HG03159 (cell line): ENCODE data around the gene CYP27B1.

Source experiments
- ATAC-seq: cut with Tn5 transposase; IDR thresholded peaks from one replicate; pipeline ENCODE4 v1.9.1; 2021; ENCODE audit warnings: mild to moderate bottlenecking, moderate library complexity; ENCODE audit not compliant: unreplicated experiment

CYP27B1 gene

DNA sequence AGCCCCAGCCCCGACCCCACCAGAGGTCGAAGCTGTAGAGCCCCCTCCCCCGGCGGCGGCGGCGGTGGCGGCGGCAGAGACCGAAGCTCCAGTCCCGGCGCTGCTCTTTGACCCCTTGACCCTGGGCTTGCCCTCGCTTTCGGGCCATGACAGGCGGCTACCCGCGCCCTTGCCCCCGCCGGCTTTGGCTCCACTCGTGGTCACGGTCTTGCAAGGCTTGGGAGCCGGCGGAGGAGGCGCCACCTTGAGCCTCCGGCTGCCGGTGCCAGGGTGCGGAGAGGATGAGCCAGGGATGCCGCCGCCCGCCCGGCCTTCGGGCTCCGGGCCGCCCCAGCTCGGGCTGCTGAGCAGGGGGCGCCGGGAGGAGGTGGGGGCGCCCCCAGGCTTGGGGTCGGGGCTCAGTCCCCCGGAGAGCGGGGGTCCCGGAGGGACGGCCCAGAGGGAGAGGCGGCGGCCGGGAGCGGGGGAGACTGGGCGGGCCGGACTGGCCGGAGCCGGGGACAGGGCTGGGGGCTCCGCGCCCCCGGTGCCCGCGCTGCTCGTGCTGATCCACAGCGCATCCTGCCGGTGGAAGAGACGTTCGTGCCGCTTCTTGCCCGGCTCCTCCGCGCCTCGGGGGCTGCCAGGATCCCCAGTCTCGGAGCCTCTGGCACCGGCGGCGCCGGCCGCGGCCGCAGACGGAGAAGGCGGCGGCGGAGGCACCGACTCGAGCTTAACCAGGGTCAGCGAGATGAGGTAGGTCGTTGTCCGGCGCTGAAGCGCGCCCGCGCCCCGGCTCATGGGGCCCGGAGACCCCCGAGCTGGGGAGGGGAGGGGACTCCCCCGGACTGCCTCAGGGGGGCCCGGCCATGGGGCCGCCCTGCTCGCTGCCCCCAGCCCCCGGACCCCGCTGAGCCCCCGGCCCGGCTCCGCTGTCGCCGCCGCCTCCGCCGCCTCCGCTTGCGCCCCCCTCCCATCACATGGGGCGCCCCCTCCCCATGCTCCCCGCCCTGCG, 29.1 kb downstream of the CYP27B1 start:
- no peak for ATAC-seq

DNA sequence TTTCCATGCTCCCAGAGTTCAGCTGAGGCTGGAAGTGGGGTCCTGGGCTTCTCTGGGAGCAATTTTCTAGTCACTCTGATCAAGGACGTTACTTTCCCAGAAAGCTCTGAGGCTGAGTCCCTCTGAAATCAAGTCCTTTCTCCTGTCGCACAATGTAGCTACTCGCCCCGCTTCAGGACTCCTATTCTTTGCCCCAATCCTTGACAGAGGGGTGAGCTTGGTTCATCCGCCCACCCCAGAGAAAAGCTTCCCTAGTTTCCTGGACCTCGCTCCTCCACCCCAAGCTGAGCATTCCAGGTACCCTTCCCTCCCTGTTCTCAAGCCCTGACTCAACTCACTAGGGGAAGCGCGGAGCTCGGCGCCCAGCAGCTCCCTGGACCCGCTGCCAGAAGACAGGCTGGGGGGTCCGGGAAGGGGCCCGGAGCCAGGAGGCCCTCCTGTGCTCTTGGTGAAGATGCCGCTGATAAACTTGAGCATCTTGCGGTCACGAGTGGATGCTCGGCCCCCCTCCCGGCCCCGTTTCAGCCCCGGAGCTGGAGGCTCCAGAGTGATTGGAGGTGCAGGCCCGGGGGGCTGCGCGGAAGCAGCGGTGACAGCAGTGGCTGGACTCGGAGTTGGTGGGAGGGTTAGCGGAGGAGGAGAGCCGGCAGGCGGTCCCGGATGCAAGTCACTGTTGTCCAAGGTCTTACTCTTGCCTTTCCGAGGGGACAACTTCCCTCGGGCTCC, 30.0 kb downstream of the CYP27B1 start:
- no peak for ATAC-seq

DNA sequence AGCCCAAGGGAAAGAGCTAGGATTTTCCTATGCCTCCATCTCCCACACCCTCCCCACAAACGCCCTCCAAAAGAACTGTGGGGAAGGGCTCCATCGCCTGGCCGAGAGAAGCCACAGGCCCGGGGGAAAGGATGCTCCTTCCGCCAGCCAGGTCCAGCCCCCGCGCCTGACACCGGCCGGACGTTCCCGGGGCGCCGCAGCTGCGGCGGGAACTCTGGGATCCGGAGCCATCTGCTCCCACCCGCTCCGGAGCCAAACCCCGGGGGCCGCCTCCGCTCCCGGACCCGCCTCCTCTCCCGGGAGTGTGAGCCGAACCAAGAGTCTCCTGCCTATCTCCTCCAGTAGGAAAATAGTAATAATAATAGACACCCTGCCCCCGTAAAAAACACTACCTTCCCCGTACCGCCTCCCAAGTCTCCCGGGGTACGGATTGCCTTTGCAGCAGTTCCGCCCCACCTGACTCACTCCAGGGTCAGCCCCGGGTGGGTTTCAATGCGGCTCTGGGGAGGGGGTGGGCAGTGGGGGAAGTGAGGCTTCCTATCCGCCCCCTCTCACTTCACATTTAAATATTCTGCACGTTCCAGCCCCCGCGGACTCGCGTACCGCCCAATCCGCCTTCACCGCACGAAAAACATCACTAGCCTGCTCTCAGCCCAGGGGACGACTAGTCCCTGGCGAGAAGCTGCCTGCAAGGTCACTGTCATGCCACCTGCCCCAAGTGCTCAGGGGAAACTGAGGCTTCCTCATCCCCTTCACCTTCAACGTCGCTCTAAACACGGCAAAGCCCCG, 30.7 kb downstream of the CYP27B1 start:
- no peak for ATAC-seq

DNA sequence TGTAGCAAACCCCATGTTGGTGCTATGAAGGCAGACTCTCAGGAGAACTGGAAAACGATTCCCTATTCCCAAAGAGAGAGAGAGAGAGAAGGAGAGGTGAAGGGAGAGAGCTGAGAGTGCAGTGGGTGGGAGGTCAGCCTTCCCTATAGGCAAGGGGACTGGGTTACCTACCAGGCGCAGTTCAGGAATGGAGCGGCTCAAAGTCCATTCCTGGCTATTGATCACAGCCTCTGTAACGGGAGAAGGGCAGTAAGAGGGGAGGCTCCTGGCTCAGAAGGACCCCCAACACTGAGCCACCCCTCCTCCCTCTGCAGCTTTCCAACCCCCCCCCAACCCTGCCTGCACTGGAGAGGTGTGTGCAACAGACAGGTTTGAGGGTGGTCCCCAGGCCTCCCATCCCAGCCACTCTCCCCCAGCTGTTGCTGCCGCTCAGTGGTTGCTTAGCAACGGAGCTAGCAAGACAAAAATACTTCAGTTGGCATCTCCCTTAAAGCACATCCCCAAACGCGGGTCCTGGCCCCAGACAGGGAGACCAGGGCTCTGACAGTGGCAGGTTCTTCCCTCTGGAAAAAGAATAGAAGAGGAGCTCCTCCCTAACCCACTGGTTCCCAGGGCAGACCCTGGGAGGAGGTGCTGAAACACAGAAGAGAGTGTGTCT, 31.6 kb downstream of the CYP27B1 start:
- ATAC-seq = no peak

DNA sequence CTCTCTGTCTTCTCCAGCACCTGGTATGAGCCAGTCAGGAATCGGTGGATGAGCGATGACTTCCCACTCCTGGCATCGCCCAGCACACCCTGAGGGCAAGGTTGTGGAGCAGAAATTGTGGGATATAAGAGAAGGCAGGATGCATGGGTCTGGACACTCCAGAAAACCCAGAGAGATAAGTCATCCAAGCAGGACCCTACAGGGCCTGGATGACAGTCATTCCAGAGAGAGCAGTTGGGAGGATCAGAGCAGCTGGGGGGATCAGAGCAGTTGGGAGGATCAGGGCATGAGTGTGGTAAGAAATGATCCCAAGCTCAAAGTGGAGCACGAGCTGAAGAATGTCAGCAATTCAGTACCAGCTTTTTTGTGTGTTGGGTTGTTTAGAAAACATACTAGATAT, 32.3 kb downstream of the CYP27B1 start:
- ATAC-seq = no peak

DNA sequence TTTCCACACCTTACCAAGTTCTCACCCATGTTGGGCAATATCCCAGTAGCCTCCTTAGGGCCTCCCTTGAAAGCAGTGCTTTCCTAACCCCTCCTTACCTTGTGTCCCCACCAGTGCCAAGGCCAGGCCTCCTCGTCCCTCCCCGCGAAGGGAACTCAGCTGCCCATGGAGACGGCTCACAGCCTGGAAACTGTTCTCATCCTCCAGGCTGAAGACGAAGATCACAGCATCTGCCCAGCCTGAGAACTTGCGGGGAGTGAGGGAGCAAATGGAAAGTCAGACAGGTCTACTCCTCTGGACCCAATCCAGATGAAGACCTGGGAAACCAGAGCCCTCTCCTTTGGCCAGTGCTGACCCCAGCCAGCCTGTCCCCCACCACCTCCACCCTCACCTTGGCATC, 33.0 kb downstream of the CYP27B1 start:
- ATAC-seq = no peak

DNA sequence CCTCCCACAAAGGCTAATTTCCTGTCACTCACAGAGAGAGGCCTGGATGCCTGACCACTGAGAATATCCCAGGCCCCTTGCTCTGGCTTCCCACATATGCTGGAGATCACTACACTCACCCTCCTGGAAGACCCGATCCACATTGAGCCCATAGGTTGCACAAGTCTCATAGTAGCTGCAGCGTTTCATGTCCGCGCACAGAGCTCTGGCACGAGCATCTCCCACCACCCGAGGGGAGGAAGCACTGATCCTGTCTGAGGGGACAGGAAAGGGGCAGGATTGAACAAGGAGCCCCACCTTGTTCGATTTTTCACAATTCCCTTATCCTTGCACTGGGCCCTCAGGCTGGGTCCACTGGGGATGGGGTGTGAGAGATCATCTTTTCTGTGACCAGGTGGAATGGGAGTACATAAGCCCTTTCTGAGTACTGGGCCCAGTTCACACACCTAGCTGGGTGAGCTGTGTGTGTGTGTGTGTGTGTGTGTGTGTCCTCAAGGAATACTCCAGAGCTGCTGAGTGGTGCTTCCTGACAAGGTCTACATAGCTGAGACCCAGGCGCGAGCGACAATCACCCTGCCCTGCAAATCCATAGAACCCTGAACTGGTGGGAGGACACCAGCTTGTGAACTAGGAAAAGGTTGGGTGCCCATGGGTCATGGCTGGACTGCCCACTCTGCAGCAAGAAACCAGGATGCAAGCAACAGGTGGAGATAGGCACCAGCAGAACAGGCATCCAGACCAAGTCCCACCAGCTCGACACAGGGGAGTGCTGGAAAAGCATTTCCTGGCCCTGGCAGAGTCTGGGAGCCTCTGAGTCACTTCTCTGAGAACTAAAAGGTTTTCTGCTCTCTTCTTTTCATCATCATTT, 33.9 kb downstream of the CYP27B1 start:
- ATAC-seq = no peak

DNA sequence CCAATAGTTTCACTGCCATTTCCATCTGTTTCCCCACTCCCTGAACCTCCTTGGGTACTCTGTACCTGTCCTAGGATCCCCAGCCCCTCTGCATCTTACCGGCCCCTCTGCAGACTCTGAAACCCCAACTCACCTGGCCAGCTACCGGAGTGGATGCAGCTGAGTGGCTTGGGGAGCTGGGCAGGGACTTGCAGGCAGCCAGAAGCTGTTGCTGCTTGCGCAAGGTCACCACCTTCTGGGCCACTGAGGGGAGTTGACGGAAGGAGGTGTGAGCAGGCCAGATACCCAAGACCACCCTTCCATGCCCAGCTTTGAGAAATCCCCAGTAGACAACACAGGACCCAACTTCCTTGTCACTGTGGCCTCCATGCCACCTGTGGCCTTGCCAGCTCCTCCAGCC, 34.6 kb downstream of the CYP27B1 start:
- ATAC-seq = no peak

DNA sequence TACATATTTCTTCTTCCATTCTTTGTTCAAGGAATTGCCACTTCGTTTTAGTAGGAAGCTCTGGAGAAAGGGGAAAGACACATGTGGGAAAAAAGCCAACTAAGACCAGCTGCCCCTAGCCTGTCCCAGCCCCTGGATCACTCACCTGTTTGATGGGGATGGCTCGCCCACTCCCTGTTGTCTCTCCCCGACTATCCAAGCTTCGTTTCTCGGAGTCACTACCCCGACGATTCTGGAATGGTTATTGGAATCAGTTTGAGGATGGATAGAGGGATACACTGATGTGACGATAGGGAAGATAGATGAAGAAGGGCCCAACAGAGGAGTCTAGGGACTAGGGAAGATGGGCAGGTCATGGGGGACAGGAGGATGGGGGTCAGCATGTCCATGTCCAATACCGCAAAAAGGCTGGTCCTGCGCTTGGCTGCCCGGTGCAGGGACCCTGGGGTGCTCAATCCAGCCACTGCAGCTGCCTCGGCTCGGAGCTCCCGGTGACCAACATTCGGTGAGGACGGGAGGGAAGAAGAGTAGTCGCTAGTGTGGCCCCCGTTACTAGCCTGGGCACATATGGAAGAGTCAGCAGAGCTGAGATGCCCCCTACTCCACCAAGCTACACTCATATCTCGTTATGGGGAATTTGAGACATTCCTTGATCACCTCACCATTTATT, 35.3 kb downstream of the CYP27B1 start:
- no peak for ATAC-seq

DNA sequence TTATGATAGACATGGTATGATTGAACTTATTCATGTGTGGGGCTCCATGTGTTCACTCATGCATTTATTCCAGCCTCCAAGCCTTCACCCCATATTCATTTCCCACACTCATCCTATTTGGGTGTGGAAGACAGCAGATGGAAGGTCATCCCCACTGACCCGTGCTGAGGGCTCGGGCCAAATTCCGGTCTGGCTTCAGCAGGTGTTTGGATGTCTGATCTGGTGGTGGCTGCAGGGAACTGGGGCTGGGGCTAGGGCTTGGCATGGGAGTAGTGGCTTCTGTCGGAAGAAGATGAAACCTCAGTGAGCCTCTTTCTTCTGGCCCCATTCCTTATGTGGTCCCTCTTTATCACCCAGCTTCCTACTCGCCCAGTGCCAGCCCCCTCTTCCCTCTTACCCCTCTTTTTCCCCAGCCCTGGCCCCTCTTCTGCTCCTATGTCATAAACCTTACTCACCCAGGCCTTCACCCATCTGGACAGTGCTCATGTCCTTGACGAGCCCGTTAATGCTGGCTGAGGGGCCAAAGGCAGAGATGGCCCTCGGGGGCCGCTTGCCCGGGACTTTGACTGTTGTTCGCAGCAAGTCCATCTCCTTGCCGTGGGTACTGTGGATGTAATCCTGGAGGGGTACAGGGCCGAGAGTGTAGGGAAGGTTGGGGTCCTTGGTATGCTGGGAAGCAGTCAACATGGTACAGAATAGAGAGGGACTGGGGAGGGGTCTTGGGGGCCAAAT, 36.4 kb downstream of the CYP27B1 start:
- ATAC-seq = no peak

DNA sequence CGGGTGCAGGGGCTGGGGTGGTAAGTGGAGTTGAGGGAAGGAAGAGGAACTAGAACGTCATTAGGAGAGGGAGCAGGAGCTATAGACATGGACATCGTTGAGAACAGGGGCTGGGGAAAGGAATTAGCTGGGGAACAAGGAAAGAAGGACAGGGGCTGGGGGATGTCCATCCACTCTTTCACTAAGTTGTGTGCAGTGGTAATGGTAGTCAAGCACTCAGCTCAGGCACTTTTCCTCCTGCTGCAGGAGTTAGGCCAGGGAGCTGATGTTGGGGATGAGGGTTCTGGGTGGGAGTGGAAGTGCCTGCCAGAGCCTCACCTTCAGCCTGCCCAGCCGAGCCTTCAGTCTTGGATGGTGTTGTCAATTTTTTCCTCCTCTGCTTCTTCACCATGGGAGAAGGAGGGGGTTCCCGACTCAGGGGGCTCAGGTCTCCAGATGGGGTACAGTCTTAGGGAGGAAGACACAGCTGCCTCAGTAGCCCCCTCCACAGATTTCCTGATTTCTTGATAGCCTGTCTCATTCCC, 37.5 kb downstream of the CYP27B1 start:
- ATAC-seq = no peak

DNA sequence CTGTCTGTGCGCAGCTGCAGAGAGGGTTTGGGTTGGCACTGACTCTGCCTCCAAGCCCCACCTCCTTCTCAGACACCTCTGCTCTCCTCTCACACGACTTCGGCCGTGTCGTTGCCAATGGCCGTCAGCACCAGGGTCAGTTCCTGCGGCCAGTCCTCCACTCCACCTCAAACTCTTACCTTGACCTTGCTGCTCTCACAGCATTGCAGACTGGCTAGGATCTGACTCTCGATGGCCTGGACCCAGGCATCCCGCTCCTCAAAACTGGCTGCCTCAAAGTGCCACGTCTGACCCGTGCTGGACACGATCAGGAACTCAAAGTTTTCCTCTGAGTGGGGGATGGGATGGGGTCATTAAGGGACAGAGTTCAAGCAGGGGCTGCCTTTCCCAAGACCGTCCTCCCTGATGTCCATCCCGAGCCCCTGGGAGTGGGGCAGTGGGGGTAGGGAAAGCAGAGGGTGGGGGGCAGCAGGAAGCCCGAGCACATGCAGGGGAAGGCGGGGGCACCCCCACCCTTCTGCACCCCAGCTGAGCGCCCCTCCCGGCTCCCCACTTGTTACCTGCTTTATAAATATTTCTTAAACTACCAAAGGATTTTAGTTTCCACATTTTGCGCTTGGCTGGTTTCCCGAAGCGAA, 39.0 kb downstream of the CYP27B1 start:
- no peak for ATAC-seq

DNA sequence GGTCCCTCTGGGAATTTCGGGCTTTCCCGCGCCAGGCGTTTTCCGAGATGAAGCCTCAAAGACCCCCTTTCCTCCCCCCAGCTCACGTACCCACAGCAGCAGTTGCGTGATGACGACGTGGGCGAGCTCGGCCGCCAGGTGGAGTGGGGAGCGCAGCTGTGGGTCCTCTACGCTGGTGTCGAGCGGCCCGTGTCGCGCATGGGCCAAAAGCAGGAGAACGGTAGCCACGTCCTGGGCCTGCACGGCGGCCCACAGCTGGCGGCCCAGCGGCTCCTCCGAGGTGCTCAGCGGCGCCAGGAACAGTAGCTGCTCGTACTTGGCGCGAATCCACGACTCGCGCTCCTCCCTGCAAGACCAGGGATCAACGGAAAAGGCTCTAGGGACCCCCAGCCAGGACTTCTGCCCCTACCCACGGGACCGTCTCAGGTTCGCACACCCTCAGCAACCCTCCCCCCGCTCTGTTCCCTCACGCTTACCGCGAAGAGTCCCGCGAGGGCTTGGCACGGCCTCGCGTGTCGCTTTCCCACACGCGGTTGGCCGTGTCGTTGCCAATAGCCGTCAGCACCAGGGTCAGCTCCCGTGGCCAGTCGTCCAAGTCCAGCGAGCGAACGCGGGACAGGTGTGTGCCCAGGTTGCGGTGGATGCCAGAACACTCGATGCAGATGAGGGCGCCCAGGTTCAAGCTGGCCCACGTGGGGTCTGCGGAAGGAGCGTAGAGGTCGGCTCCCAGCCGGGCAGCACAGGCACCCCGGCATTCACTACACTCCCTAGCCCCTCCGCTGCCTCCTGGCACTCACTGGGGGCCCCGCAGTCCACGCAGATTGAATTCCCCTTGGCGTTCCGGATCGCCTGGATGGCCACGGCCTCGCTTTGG, 39.8 kb downstream of the CYP27B1 start:
- no peak for ATAC-seq

DNA sequence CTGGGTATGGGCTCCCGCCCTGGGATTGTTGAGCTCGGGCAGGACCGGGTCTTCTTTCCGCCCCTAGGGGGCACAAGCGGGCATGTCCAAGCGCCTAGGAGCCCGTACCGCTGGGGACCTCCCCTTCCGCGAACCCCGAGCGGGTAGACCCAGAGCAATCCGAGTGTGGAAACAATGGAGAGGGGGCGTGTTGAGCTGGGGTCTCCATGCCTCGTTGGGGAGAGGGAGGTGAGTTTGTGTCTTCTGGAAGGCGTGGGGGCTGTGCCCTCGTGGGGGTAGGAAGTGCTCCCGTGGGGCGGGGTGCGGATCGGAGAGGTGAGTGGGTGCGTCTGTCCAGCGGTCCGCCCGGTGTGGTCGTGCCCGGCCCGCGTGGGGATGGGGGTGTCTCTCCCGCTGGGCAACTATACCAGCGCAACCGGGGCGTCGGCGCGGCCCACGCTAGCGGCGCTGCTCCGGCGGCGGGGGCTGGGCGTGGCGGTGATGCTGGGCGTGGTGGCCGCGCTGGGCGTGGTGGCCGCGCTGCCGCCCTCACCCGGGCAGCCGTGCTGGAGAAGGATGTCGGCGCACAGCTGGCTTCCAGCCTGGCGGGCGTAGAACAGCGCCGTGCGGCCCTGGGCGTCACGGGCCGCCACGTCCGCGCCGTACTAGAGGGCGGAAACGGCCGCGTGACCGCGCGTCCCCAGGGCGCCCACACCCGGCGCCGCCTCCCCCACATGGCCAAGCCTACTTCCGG, 40.6 kb downstream of the CYP27B1 start:
- no peak for ATAC-seq

DNA sequence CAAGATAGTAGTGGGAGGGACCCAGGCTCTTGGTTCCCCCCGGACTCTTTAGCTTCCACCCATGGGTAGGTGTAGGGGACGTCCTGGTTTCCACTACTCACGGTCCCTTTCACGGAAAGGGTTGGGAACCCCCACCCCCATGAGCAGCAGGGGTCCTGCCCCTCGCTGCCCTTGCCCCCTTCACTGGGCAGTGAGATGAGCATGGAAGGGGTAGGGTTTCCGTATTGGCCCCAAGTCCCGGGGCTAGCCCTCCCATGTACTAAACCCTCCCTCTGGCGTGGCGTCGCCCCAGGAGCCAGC, 41.1 kb downstream of the CYP27B1 start:
- ATAC-seq = no peak

DNA sequence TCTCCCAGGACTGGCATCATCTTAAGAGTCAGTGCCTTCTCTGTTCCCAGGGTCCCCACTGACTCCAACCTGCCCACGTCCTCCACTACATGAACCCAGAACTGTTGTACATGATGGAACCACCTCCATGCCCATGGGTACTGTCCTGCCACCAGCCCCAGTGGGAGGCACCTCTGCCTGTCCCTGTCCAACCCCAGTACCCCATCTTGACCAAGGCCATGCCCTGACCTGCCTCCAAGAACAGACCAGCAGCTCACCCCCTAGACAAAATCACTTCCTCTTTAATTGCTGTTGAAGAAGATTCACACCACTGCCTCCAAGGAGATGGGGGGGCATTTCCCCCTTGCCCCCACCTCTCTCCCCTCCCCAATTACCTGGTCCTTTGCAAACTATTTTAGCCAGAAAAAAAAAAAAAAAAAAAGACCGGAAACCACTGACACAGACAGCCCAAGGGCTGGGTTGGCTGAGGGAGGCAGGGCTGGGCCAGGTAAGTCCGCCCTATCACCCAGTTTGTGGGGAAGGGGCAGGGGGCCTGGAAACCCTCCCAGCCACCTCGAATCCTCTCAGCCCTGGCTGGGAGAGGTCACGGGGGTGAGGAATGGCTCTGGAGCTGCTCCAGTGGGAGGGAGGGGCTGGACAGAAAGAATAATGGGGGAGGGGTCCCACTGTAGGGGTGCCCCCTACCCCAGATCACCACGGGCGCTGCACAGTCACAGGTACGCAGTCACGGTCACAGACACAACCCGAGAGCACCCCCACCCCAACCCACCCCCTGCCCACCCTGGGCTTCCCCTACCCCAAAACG, 41.7 kb downstream of the CYP27B1 start:
- ATAC-seq = no peak
